NCI-H1092 (cell line): ENCODE results near the gene WASF1.
"Not testable (repeated sequence)": the region's sequence is repeated elsewhere in the genome, so short reads cannot be mapped to it uniquely, and the experiment has no call there.

ENCODE experiments used
- DNase-seq: peaks from one replicate; lab custom pipeline; 2025; lab: John Stamatoyannopoulos, UW

WASF1 gene

DNA sequence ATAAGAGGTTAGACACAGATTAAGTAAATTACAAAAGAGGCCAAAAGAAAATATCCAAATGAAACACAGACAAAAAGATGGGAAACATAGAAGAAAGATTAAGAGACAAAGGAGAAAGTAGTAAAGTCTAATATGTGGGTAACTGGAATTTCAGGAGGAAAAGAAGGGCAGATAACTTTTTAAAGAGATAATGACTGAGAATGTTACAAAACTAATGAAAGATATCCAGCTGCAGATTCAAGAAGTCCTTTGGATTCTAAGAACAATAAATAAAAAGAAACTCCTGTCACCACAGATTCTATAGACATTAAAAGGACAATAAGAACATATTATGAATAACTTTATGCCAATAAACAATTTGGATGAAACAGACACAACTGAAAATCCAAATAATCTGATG, 90.1 kb downstream of the WASF1 start:
- no peak for DNase-seq

DNA sequence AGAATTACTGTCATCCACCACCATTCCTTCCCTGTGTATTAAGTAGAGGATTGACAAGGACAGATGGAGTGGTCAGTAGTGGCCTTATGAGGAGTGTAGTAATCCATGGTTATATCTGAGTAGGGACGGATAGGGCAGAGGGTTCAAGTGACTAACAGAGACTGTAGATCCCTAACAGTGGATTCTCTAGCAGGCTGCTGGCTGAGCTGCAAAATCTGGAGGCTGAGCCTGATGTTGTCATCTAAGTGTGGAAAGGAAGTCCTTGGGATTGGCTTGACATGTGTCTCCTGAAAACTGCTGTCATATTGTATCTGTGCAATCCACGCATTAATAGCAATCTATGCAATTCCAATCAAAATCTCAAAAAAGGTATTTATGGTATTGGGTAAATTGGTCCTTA, 94.2 kb downstream of the WASF1 start:
- DNase-seq: no peak

DNA sequence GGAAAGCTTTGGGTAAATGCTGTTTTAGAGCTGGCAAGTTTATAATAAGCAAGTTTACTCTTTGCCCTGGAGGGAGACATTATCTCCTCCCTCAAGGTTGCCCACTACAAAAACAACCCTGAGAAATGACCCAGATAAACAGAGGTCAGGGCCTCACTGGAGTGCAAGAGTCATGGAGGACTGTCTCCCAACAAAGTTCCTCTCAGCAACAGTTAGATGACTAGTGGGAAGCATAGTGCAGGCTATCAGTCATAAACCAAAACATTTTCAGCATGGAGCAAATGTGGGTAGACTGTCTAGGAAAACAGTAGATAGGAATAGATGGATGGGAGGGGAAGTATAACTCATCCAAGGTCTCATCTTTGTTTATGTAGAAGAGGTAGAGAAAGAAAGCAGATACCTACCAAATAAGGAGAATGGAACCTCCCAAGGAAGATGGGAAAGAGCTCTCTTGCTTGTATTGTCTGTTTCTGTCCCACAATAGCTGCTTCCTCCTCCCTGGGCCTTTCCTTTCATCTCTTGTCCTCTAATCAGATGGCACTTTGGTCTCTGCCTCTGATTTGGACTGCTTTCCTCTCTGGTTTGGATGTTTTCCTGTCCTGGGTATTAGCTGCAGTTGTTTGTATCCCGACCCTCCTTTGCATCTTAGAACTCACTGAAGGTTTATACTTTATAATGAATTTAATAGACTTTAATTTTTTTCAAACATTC, 95.4 kb downstream of the WASF1 start:
- DNase-seq: no peak

GRCh38 chr6:110075406-110075805, 104.1 kb downstream of the WASF1 start:
- no peak for DNase-seq

- not testable (repeated sequence) for DNase-seq
These were observed 106.0 kb downstream of the WASF1 start for GRCh38 chr6:110073474-110073873.

- no peak for DNase-seq
These were observed 110.9 kb downstream of the WASF1 start for GRCh38 chr6:110068592-110068967.

GRCh38 chr6:110067837-110068591, 111.5 kb downstream of the WASF1 start:
- DNase-seq: no peak

DNA sequence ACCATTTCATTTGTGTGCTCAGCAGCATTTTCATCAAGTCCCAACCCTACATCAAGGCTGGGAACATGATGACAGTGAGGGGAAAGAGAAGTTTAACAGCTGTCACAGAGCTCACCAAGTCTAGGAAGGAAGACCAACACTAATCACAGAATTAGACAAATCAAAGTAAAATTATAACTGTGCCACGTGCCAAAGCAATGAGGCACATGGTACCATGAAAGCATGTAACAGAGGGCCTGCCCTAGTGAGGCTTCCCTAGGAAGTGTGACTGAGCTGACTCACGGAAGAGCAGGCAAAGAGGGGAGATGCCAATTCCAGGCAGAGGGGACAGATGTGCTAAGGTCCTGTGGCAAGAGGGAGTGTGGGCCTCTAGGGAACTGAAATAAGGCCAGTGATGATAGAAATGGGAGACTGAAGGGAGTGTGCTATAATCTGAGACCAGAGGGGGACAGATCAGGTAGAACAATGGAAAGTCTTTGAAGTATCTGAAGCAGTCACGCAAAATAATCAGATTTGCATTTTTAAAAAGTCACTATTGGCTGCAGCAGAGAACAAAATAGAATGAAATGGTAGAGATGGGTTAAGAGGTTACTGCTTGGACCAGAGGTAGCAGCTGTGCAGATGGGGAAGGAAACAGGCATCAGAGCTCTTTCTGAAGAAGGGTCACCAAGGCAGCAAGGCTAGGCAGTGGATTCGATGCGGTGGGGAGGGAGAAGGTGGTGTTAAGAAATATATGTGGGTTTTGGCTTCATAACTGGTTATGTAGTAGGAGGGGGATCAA, 114.5 kb downstream of the WASF1 start:
- no peak for DNase-seq

DNA sequence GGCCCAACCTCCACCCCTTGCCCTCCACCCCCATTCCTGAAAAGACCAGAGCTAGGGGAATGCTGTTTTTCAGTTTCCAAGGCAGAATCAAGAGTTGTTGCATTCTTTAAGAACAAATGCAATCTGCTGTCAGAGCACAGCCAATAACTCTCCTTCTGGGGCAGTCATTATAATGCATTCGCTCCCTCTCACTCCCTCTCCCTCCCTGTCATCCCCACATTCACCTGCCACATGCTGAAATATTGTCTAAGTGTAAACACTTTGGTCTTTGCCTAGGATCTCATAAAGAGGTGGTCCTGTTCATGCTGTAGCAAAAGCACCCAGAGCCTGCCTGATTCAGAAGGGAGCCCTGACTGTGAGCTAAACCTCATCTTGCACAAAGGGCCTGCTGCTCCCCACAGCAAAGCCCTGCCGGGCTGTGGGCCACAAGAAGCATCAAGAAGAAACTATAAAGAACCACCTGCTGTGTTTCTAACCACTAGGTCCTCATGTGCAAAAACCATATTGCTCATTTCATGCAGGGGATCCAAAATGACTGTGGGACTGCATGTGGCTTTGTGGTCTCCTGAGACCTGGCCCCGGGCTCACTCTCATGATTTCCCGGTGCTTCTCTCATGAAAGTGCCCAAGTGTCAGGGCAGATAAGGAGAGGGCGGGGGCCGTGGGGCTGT, 115.7 kb downstream of the WASF1 start:
- DNase-seq: no peak

DNA sequence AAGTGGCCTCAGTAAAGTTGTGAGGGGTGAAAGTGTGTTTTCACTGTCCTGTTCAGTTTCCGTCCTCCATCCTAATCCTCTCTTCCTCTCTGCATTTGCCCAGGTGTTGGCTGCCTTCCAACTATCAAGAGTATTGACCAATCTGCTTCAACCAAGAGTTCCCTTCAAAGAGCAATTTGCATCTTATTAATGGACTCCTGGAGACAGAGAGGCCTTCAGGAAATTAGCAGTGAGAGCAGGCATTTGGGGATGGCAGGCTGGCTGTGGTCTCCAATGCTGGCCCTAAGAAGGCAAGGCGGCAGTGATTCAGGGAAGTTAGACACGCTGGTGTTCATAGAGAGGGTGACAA, 124.1 kb downstream of the WASF1 start:
- no peak for DNase-seq

DNA sequence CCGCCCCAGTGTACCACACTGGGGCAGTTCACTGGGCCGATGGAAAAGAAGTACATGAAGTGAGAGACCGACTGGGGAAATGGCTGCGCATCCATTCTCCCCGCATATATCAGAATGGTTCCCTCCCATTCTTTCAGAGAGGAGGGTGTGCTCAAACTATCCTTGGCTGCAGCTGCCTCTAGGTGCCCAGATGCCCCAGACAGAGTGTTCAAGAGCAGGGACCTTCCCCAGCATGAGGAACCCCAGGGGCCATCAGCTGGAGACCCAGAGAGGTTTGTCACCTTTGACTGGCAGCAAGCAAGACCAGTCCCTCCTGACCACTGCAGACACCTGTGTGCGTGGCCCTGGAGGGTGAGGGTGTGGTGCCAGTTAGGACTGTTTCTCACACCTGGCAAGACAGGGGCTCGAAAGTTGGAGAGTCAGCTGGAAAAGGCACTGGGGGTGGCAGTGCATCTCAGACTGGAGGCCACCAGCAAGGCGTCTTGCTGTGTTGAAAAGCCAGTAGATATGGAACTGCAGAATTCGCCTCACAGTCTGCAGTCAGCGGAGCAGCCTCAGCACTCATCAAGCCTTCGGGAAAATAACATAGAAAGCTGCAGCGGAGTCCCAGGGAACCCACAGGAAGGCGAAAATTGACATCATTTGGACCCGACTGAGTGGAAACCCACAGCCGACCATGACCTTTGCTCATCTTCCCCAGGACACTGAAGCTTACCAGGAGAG, 124.6 kb downstream of the WASF1 start:
- DNase-seq: no peak

DNA sequence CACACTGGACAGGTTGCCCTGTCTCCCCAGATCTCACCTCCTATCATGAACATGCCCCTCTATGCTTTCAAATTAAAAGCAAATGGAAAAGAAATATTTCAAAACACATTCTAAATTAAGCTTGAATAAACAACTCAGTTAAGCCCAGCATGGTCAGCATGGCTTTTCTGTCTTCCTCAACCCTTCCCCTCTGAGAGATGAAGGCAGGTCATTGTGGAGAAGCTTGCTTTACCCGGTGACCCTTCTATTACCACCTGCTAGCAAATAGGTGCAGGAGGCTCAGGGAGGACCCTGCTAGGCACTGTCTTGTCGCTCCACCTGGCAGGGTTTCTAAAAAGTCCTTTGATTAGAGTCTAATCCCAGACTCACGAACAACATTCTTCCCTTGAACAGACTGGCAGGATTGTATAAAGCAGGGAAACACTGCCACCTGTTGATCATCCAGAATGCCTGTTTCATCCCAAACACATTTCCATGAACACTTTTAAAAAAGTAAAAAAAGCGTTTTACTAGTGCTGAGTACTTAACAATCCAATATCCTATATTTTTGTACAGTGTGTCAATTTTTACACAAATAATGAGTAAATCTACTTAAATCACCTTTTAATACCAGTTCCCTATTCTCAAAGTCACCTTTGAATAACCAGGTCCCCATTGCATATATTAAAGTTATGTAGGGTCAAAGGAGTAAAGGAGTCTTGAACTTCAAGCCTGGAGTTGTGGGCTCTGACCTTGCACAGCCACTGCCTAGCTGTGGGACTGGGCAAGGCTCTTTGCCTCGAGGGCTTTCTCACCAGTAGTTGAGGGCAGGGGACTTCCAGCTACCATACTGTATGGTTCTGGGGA, 125.9 kb downstream of the WASF1 start:
- peak; percentile 13 for DNase-seq

- DNase-seq: no peak
These were observed 129.0 kb downstream of the WASF1 start for GRCh38 chr6:110050440-110050813.
